Ovary (tissue), 3 donors: Measurements from ENCODE around the gene TNFRSF21.

Experiments used
- CTCF ChIP-seq, 3 donors: fragments of 450-650 bp in 2 of 3; fragments of 200-600 bp in 1 of 3; IDR thresholded peaks; one replicate each; pipeline versions ENCODE4 v1.5.1 to v1.8.0; 2016 to 2022; ENCODE audit warnings: antibody characterized with exemption in 3 of 3, mild to moderate bottlenecking in 1 of 3
- EP300 ChIP-seq: sonication (generic); formaldehyde crosslinking; IDR thresholded peaks from one replicate; pipeline ENCODE4 v1.6.1; 2017; ENCODE audit warnings: antibody characterized with exemption
- donor health status: DM: no; HTN: no; CAD: no.

- TF ChIP-seq CTCF (IDR thresholded peaks at IDR 0.05) (no peak), EP300 (no peak)
Observed at GRCh38 chr6:47240277-47240890, 69.3 kb downstream of the TNFRSF21 start.
